OCI-LY1 (cell line): ENCODE measurements around the gene LAMA3.

ENCODE experiments used
- H2AFZ ChIP-seq: fragments of 200-600 bp; sonication (generic), shearing (Covaris generic); 2 replicates; pipeline ENCODE4 v1.6.0; 2014; ENCODE audit warnings: antibody characterized with exemption, mild to moderate bottlenecking, low read length
- H3F3A ChIP-seq: fragments of 200-600 bp; sonication (generic), shearing (Covaris generic); 2 replicates; pipeline ENCODE4 v1.6.0; 2014; ENCODE audit warnings: mild to moderate bottlenecking, antibody characterized with exemption, low read length, moderate library complexity; ENCODE audit not compliant: insufficient read depth
- H3K27ac ChIP-seq: fragments of 200-600 bp; sonication (generic); 2 replicates; pipeline ENCODE4 v1.5.1; 2014; ENCODE audit warnings: low read length, mixed run types, mild to moderate bottlenecking, low read depth; ENCODE audit not compliant: poor library complexity, severe bottlenecking
- H3K27me3 ChIP-seq: fragments of 200-600 bp; sonication (generic); 2 replicates; pipeline ENCODE4 v1.6.0; 2014; ENCODE audit warnings: antibody characterized with exemption, mild to moderate bottlenecking, low read length, moderate library complexity; ENCODE audit not compliant: insufficient read depth
- H3K36me3 ChIP-seq: fragments of 200-600 bp; sonication (generic); 2 replicates; pipeline ENCODE4 v1.6.1; 2014; ENCODE audit warnings: mild to moderate bottlenecking, antibody characterized with exemption, low read length, moderate library complexity, mixed read lengths; ENCODE audit not compliant: insufficient read depth
- H3K4me1 ChIP-seq: fragments of 200-600 bp; sonication (generic); 2 replicates; pipeline ENCODE4 v1.5.1; 2014; ENCODE audit warnings: mild to moderate bottlenecking, low read length, moderate library complexity; ENCODE audit not compliant: insufficient read depth, severe bottlenecking
- H3K4me2 ChIP-seq: fragments of 200-600 bp; sonication (generic), shearing (Covaris generic); 2 replicates; pipeline ENCODE4 v1.6.1; 2014; ENCODE audit warnings: low read length
- H3K4me3 ChIP-seq: fragments of 200-600 bp; sonication (generic); 2 replicates; pipeline ENCODE4 v1.5.1; 2014; ENCODE audit warnings: low read length, low read depth, mild to moderate bottlenecking, mixed read lengths; ENCODE audit not compliant: poor library complexity, severe bottlenecking
- H3K79me2 ChIP-seq: fragments of 200-600 bp; shearing (Covaris generic); 2 replicates; pipeline ENCODE4 v1.6.1; 2016; ENCODE audit warnings: mixed run types, low read length, mixed read lengths; ENCODE audit not compliant: insufficient read depth
- H3K9ac ChIP-seq: fragments of 200-600 bp; sonication (generic), shearing (Covaris generic); 2 replicates; pipeline ENCODE4 v1.6.1; 2014; ENCODE audit warnings: mild to moderate bottlenecking, low read length, mixed read lengths
- H3K9me2 ChIP-seq: fragments of 200-600 bp; sonication (generic), shearing (Covaris generic); 2 replicates; pipeline ENCODE4 v1.6.1; 2014; ENCODE audit warnings: low read depth, mild to moderate bottlenecking, low read length, mixed read lengths
- H3K9me3 ChIP-seq: fragments of 200-600 bp; shearing (Covaris generic); 2 replicates; pipeline ENCODE4 v1.6.1; 2014; ENCODE audit warnings: low read length, mixed read lengths
- H4K20me1 ChIP-seq: fragments of 200-600 bp; sonication (generic), shearing (Covaris generic); 2 replicates; pipeline ENCODE4 v1.6.0; 2016; ENCODE audit warnings: mild to moderate bottlenecking, low read length; ENCODE audit not compliant: insufficient read depth
- CTCF ChIP-seq: fragments of 200-600 bp; sonication (generic), shearing (Covaris generic); IDR thresholded peaks from 2 replicates; pipeline ENCODE4 v1.5.1; 2017; ENCODE audit warnings: mild to moderate bottlenecking, antibody characterized with exemption, low read length, moderate library complexity, mixed read lengths
- EZH2 ChIP-seq: fragments of 200-600 bp; sonication (generic), shearing (Covaris generic); IDR thresholded peaks from 2 replicates; pipeline ENCODE4 v1.8.0; 2017; ENCODE audit warnings: borderline replicate concordance, mixed run types, mild to moderate bottlenecking, antibody characterized with exemption, low read length, moderate library complexity, mixed read lengths

LAMA3 gene

GRCh38 chr18:23802817-23803216, 113.6 kb downstream of the LAMA3 start:
- no peak overlapping the region for H3K27ac ChIP-seq
- no peaks in the 10 kb centered on the region for H3F3A ChIP-seq
- no peaks in the 10 kb centered on the region for H3K79me2 ChIP-seq
- no peaks in the 10 kb centered on the region for H3K9me3 ChIP-seq
- no peaks in the 10 kb centered on the region for H3K36me3 ChIP-seq
- H3K9me2 ChIP-seq = no peaks in the 10 kb centered on the region
- H3K4me1 ChIP-seq = no peaks in the 10 kb centered on the region
- TF ChIP-seq EZH2 (no peak), CTCF (no peak)
- no peaks in the 10 kb centered on the region for H4K20me1 ChIP-seq
- no peak overlapping the region for H3K4me2 ChIP-seq
- no peak overlapping the region for H2AFZ ChIP-seq
- H3K4me3 ChIP-seq = no peak overlapping the region
- H3K27me3 ChIP-seq = 0 out of 2 replicates have a peak, but pooled peaks cover 3% of the 10 kb centered on the region
- no peak overlapping the region for H3K9ac ChIP-seq

GRCh38 chr18:23803755-23804154, 114.5 kb downstream of the LAMA3 start:
- H3K9me3 ChIP-seq = no peaks in the 10 kb centered on the region
- H3K4me1 ChIP-seq = no peaks in the 10 kb centered on the region
- no peaks in the 10 kb centered on the region for H3K36me3 ChIP-seq
- H3K27me3 ChIP-seq = 0 out of 2 replicates have a peak, but pooled peaks cover 3% of the 10 kb centered on the region
- H3F3A ChIP-seq = no peaks in the 10 kb centered on the region
- H3K9ac ChIP-seq = no peak overlapping the region
- H3K79me2 ChIP-seq = no peaks in the 10 kb centered on the region
- H2AFZ ChIP-seq = no peak overlapping the region
- no peak for TF ChIP-seq CTCF
- TF ChIP-seq EZH2 = no peak
- H3K4me3 ChIP-seq = no peak overlapping the region
- no peak overlapping the region for H3K27ac ChIP-seq
- H3K9me2 ChIP-seq = no peaks in the 10 kb centered on the region
- H4K20me1 ChIP-seq = no peaks in the 10 kb centered on the region
- H3K4me2 ChIP-seq = no peak overlapping the region

GRCh38 chr18:23805898-23806297, 116.6 kb downstream of the LAMA3 start:
- no peak overlapping the region for H3K27ac ChIP-seq
- H3K79me2 ChIP-seq = no peaks in the 10 kb centered on the region
- no peaks in the 10 kb centered on the region for H3K4me1 ChIP-seq
- H3K9me3 ChIP-seq = no peaks in the 10 kb centered on the region
- no peak overlapping the region for H3K9ac ChIP-seq
- TF ChIP-seq EZH2 = no peak
- no peak for TF ChIP-seq CTCF
- H3K27me3 ChIP-seq = 0 out of 2 replicates have a peak, but pooled peaks cover 3% of the 10 kb centered on the region
- H3K4me3 ChIP-seq = no peak overlapping the region
- H3K4me2 ChIP-seq = no peak overlapping the region
- H4K20me1 ChIP-seq = no peaks in the 10 kb centered on the region
- H3F3A ChIP-seq = no peaks in the 10 kb centered on the region
- H2AFZ ChIP-seq = no peak overlapping the region
- H3K9me2 ChIP-seq = no peaks in the 10 kb centered on the region
- no peaks in the 10 kb centered on the region for H3K36me3 ChIP-seq
